GM21825 (cell line): ENCODE data around the gene RPS3.
"Not testable (repeated sequence)": the region's sequence is repeated elsewhere in the genome, so short reads cannot be mapped to it uniquely, and the experiment has no call there.

Experiments
- ATAC-seq: cut with Tn5 transposase; IDR thresholded peaks from one replicate; pipeline ENCODE4 v1.9.1; 2021; ENCODE audit warnings: mild to moderate bottlenecking, moderate library complexity; ENCODE audit not compliant: unreplicated experiment

The RPS3 gene

DNA sequence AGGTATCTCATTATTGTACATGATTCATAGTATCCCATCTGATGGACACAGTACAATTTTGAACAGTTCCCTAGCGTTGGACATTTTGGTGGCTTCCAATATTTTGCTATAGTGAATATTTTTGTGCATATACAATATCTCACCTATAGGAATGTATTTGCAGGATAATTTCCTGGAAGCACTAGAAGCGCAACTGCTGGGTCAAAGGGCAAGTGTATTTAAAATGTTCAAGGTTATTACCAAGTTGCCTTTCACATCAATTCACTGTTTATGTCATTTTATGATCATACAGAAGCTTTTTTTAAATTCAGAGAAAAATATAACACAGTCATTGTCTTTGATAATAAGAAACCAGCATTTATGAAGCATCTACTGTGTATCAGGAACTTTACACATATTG, 19.1 kb upstream of the RPS3 start:
- no peak for ATAC-seq

DNA sequence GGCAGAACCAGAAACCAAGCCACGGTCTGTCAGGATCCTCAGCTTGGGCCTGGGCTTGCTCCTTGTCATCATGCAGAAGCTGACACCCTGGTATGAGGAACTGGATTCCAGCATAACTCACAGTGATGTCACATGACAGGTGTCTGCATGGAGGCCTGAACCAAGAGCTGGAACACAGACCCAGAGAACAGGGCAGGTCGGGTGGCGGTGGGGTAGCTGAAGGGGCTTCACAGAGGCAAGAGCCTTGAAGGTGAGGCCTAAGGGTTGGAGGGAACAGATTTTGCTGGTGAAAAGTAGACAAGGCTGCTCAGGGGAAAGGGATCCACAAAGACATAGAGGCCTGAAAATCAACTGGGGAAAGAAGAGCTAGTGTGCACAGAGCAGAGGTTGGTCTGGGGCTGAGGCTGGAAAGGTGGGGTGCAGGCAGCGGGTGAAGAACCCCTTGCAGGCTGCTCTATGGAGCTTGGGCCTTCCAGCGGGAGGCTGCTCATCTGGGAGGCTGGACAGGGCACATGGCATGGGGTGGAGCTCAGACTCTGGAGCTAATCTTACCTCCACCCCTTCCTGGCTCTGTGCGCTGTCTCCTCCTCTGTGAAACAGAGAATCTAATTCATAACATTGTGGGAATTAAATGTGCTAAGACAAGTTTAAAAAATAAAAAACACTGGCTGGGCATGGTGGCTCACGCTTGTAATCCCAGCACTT, 18.4 kb upstream of the RPS3 start:
- ATAC-seq, result no peak

GRCh38 chr11:75383246-75383645, 16.1 kb upstream of the RPS3 start:
- no peak for ATAC-seq

DNA sequence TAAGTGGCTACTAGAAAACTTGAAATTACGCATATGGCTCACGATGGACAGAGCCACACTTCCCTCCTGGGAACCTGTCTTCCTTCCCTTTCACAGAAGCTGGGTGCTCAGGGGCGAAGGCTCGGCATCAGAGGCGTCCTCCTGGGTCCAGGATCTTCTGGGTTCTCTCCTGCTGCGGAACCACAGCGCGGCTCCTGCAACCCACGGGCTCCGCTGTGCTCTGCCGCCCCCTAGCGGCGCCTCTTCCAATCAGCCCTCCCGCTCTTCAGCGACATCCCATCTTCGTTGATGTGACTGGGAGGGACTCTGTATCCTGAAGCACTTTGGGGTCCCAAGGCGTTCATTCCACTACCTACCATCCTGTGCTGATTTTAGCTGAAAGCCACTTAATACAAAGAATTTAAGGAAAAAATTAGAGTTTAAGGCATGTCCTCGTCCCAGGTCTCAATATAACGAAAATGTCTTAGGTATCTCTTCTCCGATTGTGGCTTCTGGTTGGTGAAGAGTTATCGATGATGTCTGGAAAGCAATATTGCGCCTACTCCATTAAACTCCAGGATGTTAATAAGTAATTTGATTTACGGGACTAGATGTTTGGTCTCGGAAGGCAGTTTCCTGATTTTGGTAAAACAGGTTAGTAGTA, 14.8 kb upstream of the RPS3 start:
- no peak for ATAC-seq

- no peak for ATAC-seq
These were observed 12.2 kb upstream of the RPS3 start for GRCh38 chr11:75386942-75387630.

DNA sequence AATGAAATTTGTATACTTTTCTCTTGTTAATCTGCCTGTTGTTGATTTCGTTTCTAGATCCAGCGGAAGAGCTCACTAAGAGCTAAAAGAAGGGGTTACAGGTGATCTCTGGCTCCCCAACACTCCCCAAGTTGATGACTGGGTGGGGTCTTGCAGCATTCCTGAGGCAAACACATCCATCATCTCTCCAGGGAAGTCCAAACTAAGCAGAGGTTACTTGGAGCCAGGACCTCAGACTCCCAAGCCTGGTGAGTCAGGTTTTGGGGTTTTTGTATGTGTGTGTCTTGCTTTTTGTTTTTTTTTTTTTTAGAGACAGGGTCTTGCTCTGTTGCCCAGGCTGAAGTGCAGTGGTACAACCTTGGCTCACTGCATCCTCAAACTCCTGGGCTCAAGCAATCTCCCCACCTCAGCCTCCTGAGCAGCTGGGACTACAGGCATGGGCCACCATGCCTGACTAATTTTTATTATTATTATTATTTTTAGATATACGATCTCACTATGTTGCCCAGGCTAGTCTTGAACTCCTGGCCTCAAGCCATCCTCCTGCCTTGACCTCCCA, 11.5 kb upstream of the RPS3 start:
- ATAC-seq, result no peak

GRCh38 chr11:75388386-75389275, 10.7 kb upstream of the RPS3 start:
- no peak for ATAC-seq

DNA sequence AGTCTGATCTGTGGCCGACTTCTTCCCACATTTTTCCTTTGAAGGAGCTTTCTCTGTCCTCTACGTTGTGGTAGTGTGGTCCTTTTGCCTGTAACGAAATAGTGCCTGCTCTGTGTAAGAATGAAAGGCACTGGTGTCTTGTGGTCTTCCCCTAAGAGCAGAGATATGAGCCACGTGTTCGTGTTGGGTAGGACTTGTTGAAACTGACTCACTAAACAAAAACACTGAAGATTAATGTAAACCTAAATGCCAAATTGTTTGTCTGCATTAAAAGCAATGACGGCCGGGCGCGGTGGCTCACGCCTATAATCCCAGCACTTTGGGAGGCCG, 10.1 kb upstream of the RPS3 start:
- no peak for ATAC-seq

GRCh38 chr11:75389925-75390324, 9.4 kb upstream of the RPS3 start:
- ATAC-seq, result no peak

- no peak for ATAC-seq
These were observed 5.1 kb upstream of the RPS3 start for GRCh38 chr11:75394085-75394840.

DNA sequence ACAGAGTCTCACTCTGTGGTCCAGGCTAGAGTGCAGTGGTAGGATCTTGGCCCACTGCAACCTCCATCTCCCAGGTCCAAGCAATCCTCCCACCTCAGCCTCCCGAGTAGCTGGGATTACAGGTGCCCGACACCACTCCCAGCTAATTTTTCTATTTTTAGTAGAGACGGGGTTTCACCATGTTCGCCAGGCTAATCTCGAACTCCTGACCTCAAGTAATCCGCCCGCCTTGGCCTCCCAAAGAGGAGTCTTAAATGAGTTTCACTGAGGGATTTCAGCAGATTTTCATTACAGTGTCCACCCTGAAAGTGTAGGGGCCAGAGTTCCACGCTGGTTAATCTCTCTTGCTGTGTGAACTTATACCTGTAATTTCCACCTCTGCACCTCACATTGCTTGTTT, 412 bp upstream of the RPS3 start:
- ATAC-seq, result no peak

GRCh38 chr11:75400146-75400865, 988 bp downstream of the RPS3 start:
- no peak for ATAC-seq

DNA sequence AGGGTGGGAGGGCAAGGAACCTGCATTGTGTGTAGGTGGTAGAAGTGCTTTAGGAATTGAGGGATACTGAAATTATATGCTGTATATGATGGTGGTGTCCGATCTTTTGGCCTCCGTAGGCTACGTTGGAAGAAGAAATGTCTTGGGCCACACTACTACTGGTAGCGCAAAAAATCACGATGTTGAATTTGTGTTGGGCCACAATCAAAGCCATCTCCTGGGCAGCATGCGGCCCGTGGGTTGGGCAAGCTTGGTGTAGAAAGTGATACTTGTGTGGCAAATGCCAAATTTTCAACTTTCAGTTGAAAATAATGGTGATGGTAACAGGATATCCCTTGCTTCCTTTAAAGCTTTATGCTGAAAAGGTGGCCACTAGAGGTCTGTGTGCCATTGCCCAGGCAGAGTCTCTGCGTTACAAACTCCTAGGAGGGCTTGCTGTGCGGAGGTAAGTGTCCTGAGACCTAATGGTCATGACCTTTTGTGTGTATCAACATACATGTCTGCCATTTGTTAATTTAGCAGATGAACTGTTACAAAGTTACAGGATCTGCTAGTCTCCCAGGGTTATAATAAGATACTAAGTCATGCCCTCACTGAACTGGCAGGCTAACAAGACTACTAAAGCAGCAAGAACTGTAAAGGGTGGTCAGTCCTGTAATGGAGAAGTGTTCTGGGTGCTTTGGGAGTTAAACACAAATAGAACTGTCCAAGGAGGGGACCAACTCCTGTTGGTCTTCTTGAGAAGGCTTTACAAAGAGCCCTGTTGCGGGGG, 2.9 kb downstream of the RPS3 start:
- no peak for ATAC-seq

- no peak for ATAC-seq
These were observed 3.7 kb downstream of the RPS3 start for GRCh38 chr11:75403037-75403436.

DNA sequence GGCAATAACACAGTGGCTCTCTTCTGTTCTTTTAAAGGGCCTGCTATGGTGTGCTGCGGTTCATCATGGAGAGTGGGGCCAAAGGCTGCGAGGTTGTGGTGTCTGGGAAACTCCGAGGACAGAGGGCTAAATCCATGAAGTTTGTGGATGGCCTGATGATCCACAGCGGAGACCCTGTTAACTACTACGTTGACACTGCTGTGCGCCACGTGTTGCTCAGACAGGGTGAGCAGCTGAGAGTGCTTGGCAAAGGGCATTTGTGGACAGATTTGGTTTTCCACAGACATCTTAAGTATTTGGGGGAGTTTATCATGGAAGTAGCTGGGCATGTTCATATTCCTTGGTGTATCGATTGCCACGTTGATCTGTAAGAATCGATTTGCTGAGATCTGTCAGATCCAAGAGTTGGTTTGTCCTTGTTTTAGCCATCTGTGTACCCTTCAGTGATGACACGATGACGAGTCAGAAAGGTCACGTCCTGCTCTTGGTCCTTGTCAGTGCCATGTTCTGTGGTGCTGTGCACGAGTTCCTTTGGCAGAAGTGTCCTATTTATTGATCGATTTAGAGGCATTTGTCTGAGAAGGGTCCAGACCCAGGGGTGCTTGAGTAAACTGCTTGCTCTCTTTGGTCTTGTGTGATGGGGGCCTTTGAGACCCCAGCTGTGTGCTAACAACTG, 4.8 kb downstream of the RPS3 start:
- ATAC-seq, result no peak

DNA sequence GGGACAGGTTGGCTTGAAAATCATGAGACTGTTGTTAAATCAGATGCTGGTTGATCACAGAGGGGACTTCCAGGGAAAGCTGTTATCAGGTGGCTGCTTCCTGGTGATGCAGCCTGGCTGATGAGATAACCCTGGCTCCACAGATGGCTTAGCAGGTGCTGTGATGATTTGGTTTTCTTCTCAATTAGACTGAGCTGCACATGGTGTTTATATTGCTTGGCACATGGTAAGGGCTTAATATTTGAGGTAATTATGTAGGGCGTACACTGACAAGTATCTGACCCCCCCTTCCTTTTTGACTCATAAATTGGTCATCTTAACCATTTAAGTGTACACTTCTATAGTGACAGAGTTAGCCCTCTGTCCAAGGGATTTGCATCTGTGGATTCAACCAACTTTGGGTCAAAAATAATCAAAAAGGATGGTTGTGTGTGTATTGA, 7.0 kb downstream of the RPS3 start:
- no peak for ATAC-seq

DNA sequence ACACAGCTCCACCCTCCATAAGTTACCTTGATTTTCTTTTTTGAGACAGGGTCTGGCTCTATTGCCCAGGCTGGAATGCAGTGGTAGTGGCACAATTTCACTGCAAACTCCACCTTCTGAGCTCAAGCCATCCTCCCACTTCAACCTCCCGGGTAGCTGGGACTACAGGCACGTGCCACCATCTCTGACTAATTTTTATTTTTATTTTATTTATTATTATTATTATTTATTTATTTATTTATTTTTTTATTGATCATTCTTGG, 9.6 kb downstream of the RPS3 start:
- ATAC-seq, result no peak

- ATAC-seq, result not testable (repeated sequence)
These were observed 10.7 kb downstream of the RPS3 start for GRCh38 chr11:75409971-75410370.

GRCh38 chr11:75413146-75413545, 13.8 kb downstream of the RPS3 start:
- ATAC-seq, result not testable (repeated sequence)
